NCI-H524 treated with DMSO at 0.1 percent for 48 hours (cell line): ENCODE measurements around the gene KRT15.
"Not testable (repeated sequence)": the region's sequence is repeated elsewhere in the genome, so short reads cannot be mapped to it uniquely, and the experiment has no call there.

Experiments used
- DNase-seq: peaks from one replicate; lab custom pipeline; 2025; lab: John Stamatoyannopoulos, UW

Gene KRT15

GRCh38 chr17:41544491-41544892, 25.8 kb upstream of the KRT15 start:
- DNase-seq = no peak

- DNase-seq = not testable (repeated sequence)
These were observed 24.1 kb upstream of the KRT15 start for GRCh38 chr17:41542786-41543185.

GRCh38 chr17:41542357-41542756, 23.7 kb upstream of the KRT15 start:
- no peak for DNase-seq

GRCh38 chr17:41540921-41541625, 22.4 kb upstream of the KRT15 start:
- DNase-seq = no peak

- no peak for DNase-seq
These were observed 21.4 kb upstream of the KRT15 start for GRCh38 chr17:41539979-41540701.

- DNase-seq = no peak
These were observed 20.4 kb upstream of the KRT15 start for GRCh38 chr17:41539071-41539492.

- no peak for DNase-seq
These were observed 19.9 kb upstream of the KRT15 start for GRCh38 chr17:41538565-41538991.

- DNase-seq = no peak
These were observed 19.3 kb upstream of the KRT15 start for GRCh38 chr17:41537990-41538389.

GRCh38 chr17:41537614-41537954, 18.9 kb upstream of the KRT15 start:
- DNase-seq = no peak

GRCh38 chr17:41536741-41537613, 18.3 kb upstream of the KRT15 start:
- DNase-seq = no peak

- DNase-seq = no peak
These were observed 17.2 kb upstream of the KRT15 start for GRCh38 chr17:41535764-41536481.

- no peak for DNase-seq
These were observed 16.3 kb upstream of the KRT15 start for GRCh38 chr17:41534899-41535546.

- DNase-seq = no peak
These were observed 14.9 kb upstream of the KRT15 start for GRCh38 chr17:41533613-41534012.

- no peak for DNase-seq
These were observed 14.4 kb upstream of the KRT15 start for GRCh38 chr17:41532947-41533570.

- DNase-seq = no peak
These were observed 13.3 kb upstream of the KRT15 start for GRCh38 chr17:41531993-41532392.

- DNase-seq = no peak
These were observed 11.7 kb upstream of the KRT15 start for GRCh38 chr17:41530062-41531048.

GRCh38 chr17:41529491-41529915, 10.8 kb upstream of the KRT15 start:
- no peak for DNase-seq

GRCh38 chr17:41528959-41529353, 10.3 kb upstream of the KRT15 start:
- DNase-seq = no peak
